AG20443 (cell line): ENCODE data around the gene FOXN3.
"Not testable (repeated sequence)": the region's sequence is repeated elsewhere in the genome, so short reads cannot be mapped to it uniquely, and the experiment has no call there.

Source experiments
- DNase-seq: peaks from one replicate; pipeline ENCODE4 v3.0.0; 2012; ENCODE audit warnings: low spot score, mixed read lengths

Gene FOXN3

GRCh38 chr14:89302396-89302950, 114.6 kb downstream of the FOXN3 start:
- no peak for DNase-seq

- no peak for DNase-seq
These were observed 117.4 kb downstream of the FOXN3 start for GRCh38 chr14:89299587-89299986.

DNA sequence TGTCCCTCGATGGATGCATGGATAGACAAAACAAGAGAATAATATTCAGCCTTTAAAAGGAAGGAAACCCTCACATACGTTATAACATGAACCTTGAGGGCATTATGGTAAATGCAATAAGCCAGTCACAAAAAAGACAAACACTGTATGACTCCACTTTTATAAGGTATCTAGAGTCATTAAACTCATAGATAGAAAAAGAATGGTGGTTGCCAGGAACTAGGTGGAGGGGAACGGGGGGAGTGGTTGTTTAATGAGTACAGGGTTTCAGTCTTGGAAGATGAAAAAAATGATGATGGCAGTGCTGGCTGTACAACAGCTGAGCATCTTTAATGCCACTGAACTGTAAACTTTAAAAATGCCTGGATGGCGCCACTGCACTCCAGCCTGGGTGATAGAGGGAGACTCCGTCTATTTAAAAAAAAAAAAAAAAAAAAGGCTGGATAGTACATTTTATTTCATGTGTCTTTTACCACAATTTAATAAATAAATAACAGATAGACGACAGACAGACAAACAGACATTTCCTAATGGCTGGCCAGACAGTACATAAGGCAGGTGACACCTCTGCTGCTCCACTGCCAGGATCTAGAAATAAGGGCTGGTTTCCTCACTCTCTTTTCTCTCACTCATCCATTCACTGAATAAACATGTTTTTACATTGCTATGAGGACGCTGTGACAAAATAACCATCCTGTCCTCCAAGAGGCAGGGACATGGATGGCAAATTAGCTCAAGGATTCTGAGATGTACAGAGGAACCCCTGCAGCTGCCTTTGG, 118.8 kb downstream of the FOXN3 start:
- no peak for DNase-seq

GRCh38 chr14:89296281-89296745, 120.7 kb downstream of the FOXN3 start:
- no peak for DNase-seq

DNA sequence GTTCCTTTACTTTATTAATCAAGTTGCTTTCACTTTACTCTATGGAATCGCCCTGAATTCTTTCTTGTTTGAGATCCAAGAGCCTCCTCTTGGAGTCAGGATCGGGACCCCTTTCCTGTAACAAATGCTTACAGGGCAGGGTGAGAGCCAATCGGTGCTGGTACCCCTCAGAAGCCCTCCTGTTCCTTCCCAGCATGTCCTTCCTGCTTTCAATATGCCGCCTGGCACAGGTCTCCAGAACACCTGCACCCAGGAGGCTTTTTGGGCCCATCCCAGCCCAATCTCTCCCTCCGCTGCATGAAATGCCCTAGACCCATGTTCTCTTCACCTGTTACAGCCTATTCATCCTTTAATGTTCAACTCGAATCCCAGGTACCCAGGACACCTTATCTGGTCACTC, 122.2 kb downstream of the FOXN3 start:
- no peak for DNase-seq

DNA sequence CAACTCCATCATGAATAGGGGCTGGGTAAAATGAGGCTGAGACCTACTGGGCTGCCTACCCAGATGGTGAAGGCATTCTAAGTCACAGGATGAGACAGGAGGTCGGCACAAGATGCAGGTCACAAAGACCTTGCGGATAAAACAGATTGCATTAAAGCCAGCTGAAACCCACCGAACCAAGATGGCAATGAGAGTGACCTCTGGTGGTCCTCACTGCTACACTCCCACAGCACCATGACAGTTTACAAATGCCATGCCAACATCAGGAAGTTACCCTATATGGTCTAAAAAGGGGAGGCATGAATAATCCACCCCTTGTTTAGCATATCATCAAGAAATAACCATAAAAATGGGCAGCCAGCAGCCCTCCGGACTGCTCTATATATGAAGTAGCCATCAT, 122.6 kb downstream of the FOXN3 start:
- DNase-seq, result not testable (repeated sequence)

DNA sequence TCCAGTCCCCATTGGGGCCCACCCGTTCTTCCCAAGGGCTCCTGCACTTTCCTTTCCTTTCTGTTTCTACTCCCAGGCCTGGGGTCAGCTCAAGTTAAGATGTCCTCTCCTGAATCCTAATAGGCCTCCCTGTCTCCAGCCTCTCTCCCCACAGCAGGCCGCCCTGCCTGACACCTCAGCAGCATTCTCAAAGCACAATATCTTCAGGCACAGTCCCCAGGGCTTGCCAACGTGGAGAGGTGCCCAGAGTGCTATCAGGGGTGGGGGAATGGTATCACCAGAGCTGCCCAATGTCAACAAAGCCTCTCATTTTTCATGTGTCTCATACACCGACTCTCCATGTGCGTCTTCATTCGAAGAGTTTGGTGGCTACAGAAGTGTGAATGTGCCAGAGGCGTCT, 123.0 kb downstream of the FOXN3 start:
- no peak for DNase-seq

- no peak for DNase-seq
These were observed 123.6 kb downstream of the FOXN3 start for GRCh38 chr14:89293314-89293916.

GRCh38 chr14:89292579-89293313, 124.3 kb downstream of the FOXN3 start:
- DNase-seq, result no peak

- no peak for DNase-seq
These were observed 125.6 kb downstream of the FOXN3 start for GRCh38 chr14:89291351-89291940.

DNA sequence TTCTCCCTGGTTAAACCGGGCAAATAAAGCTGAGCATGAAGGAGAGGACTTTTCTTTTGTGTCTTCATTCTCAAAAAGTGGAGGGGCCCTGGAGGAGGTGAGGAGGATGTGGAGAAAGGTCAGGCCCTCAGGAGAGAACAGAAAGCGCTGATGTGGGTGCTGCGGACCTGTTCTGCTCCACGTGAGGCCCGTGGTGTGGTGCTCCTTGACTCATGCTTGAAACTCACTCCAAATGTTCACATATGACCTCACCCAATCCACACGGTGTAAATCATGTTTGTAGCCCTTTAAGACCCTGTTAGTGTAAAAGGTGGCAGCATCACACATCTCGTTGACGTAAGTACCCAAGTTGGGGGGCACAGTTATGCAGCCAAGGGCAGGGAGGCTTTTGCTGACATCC, 126.2 kb downstream of the FOXN3 start:
- DNase-seq, result no peak

DNA sequence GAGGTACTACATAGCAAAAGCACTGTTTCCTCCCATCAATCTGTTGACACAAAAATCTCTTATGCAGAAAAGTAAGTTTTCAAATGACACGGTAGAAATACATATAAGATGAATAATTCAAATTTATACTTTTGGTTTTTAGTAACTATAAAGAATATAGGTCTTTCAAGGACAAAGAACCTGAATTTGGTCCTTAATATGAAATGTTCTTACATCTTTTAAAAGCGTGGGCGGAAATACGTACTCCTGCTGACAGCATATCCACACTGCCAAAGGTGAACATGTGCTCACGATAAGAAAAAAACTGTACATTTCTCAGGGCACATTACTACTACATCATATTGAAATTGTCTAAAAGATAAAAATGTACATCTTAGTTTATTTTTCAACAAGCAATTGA, 127.6 kb downstream of the FOXN3 start:
- DNase-seq, result no peak

DNA sequence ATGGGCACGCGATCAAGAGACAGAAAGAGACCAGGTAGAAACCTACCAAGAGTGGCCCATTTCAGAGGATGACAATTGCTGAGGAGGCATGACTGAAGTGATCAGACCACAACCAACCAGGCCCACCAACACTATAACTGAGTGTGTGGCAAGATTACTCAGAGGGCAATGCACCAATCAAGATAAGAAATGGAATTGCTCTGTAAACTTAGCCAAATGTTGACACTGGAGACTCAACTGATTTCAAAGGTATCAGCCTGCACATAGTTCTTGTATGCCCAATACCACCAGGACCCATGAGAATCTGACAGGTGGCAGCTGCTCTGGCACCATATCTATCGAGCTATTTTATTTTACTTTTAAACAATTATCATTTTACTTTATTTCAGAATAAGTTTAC, 128.9 kb downstream of the FOXN3 start:
- no peak for DNase-seq

- peak; percentile 71 for DNase-seq
These were observed 132.5 kb downstream of the FOXN3 start for GRCh38 chr14:89284333-89285058.

DNA sequence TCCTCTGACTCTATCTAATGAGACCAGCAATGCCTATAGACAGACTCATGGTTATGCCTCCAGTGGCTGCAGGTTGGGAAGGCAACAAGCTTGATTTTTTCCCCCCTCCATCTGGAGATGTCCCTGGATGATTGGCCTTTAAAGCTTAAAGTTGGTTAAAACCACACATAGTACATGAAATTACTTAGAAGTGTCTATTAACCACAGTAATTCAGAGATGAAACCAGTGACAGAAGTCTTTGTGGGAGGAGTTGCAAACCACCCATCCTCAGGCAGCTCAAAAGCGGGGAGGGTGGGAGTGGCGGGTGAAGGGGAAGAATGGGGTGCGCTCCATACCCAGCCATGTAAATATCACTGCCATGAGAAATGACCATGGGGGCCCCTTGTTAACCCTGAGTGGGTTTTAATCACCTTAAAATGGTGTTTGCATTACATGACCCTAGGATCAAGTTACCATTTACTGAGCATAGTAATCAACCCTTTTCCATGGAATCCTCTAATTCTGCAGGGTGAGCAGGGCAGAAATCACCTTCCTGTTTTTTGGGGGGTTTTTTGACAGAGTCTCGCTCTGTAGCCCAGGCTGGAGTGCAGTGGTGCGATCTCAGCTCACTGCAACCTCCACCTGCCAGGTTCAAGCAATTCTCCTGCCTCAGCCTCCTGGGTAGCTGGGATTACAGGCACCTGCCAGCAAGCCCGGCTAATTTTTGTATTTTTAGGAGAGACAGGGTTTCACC, 133.5 kb downstream of the FOXN3 start:
- DNase-seq, result no peak

GRCh38 chr14:89282191-89282590, 134.8 kb downstream of the FOXN3 start:
- DNase-seq, result no peak

DNA sequence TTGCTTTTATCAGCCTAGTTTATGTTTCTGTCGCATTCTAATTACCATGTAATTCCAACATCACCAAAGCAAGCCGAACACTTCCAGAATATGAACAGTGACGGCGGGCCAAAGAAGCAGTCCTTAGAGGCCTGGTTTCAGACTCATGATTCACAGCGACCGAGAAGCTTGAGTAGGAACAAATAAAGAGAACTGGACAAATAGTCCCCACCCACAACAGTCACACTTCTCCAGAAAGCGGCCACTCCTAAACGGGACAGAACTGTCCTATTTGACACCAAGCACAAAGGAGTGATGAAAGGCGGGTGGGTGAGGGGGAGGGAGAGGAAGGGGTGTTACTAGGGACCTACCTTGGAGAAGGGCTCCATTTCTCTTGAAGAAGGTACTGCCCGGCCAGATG, 136.4 kb downstream of the FOXN3 start:
- DNase-seq, result no peak

GRCh38 chr14:89279649-89280232, 137.3 kb downstream of the FOXN3 start:
- DNase-seq, result no peak

DNA sequence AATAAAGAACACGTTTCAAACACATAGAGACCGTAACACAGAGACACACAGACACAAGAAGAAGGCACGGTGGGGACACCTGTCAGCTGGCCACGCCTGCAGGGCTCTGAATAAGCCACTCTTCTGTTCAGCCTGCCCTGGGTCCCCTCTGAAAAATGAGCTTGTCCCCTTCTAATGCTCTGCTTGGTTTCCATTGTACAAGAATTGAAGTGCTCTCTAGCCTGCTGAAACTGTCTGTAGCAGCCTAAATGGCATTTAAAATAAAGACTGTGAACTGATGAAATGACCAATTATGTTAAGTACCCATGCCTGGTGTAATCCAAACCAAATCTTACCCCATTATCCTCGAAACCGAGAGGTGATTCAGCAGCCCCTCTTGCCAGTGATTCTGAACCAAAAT, 139.8 kb downstream of the FOXN3 start:
- DNase-seq, result no peak

DNA sequence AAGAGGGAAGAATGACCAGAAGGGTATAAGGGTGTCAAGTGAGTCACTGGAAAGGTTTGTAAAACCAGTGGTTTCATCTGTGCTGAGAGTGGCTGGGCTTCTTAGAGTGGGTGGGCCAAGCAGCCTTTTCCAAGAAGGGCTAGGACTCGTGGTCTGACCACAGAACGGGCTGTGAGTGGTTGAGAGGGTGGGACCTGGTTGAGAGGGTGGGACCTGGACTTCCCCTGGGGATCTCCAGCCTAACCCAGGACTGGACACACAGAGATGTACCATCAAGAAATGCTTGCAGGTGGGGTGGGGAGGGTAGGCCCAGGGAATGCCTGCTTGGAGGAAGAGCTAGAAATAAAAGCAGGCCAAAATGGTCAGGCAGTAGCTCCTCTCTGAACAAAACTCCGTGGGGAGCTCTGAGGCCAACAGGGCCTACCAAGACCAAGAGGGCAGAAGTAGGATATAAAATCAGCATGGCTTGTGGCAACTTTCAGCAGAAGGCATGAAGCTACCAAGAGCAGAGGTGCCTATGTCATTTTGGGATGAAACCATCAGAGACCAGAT, 140.5 kb downstream of the FOXN3 start:
- DNase-seq, result no peak
